Panc1 (cell line): Measurements from ENCODE around the gene SH3TC2. TPM values are rescaled to one million over a fixed set of nuclear protein-coding genes. Genes with fewer than 3 reads are reported as not detected.

Experiments used
- ATAC-seq: fragments of 200-7000 bp; cut with Tn5 transposase; 2 replicates; pipeline ENCODE4 v1.9.1; 2020; ENCODE audit warnings: mild to moderate bottlenecking, moderate library complexity
- BruUV-seq: library from RNA; stranded (reverse); fragments of 400-500 nt; replicated peaks from 2 replicates; lab custom pipeline; 2021; lab: Mats Ljungman, UMichigan
- CTCF ChIA-PET: fragments of 300-600 bp; sonication (Branson Sonifier 250); formaldehyde crosslinking; loops from one replicate; lab custom pipeline; 2022; ENCODE audit warnings: antibody characterized with exemption; lab: Charles Lee
- POLR2A ChIA-PET: fragments of 300-600 bp; sonication (Branson Sonifier 250); formaldehyde crosslinking; loops from one replicate; lab custom pipeline; 2022; ENCODE audit warnings: antibody characterized with exemption; lab: Charles Lee
- DNase-seq: peaks from one replicate; pipeline ENCODE4 v3.0.0-alpha.2; 2010; ENCODE audit warnings: low read depth, low spot score
- H3K27ac ChIP-seq: 2 replicates; pipeline ENCODE4 v1.5.1; 2011; ENCODE audit warnings: mild to moderate bottlenecking, low read length, inconsistent platforms
- H3K27me3 ChIP-seq: fragments of 200-500 bp; sonication (Bioruptor generic); 2 replicates; pipeline ENCODE4 v1.6.0; 2014; ENCODE audit warnings: low read length, inconsistent platforms; ENCODE audit not compliant: control insufficient read depth, insufficient read depth
- H3K36me3 ChIP-seq: fragments of 200-500 bp; sonication (Bioruptor generic); 2 replicates; pipeline ENCODE4 v1.5.1; 2014; ENCODE audit warnings: inconsistent platforms, mild to moderate bottlenecking, low read length, moderate library complexity; ENCODE audit not compliant: control insufficient read depth, insufficient read depth
- H3K4me1 ChIP-seq: 2 replicates; pipeline ENCODE4 v1.5.1; 2011; ENCODE audit warnings: inconsistent platforms, mild to moderate bottlenecking, low read length, moderate library complexity; ENCODE audit not compliant: control insufficient read depth, insufficient read depth
- H3K4me3 ChIP-seq, 2 experiments: 2 replicates each; pipeline ENCODE4 v1.5.1; 2011 to 2012; ENCODE audit warnings: low read depth in 2 of 2, low read length in 2 of 2, mild to moderate bottlenecking in 2 of 2, inconsistent platforms in 1 of 2, moderate library complexity in 1 of 2
- H3K9me3 ChIP-seq: fragments of 200-500 bp; sonication (Bioruptor generic); 2 replicates; pipeline ENCODE4 v1.5.1; 2014; ENCODE audit warnings: low read depth, mild to moderate bottlenecking, inconsistent platforms, low read length, moderate library complexity; ENCODE audit not compliant: control insufficient read depth, insufficient read depth
- POLR2AphosphoS5 ChIP-seq: IDR thresholded peaks from 2 replicates; pipeline ENCODE4 v1.6.1; 2012; ENCODE audit warnings: mild to moderate bottlenecking, low read depth, low read length, moderate library complexity
- REST ChIP-seq, 2 experiments: IDR thresholded peaks; 2 replicates each; pipeline ENCODE4 v1.6.1; 2011 to 2012; ENCODE audit warnings: low read depth in 2 of 2, control low read depth in 1 of 2, low read length in 1 of 2, mild to moderate bottlenecking in 1 of 2, moderate library complexity in 1 of 2; ENCODE audit not compliant: insufficient read depth in 1 of 2
- SIN3A ChIP-seq: IDR thresholded peaks from 2 replicates; pipeline ENCODE4 v1.6.1; 2012; ENCODE audit warnings: low read depth, mild to moderate bottlenecking, low read length, moderate library complexity, borderline replicate concordance; ENCODE audit not compliant: insufficient read depth
- TCF7L2 ChIP-seq: IDR thresholded peaks from 2 replicates; pipeline ENCODE4 v1.6.1; 2011; ENCODE audit warnings: mild to moderate bottlenecking, low read depth, low read length, inconsistent platforms
- in situ Hi-C: cut with HindIII; loops from 2 replicates; pipeline ENCODE4 v1.10.0; 2016; ENCODE audit warnings: low sequenced_read_pairs, low pct_unique_long_range_greater_than_20kb
- intact Hi-C: fragments of 100-400 bp; cut with micrococcal nuclease; formaldehyde crosslinking; loops from one replicate; pipeline ENCODE4 v1.10.0; 2022; ENCODE audit not compliant: unreplicated experiment
- total RNA-seq: library from RNA; stranded (reverse); gene quantifications from one replicate; pipeline ENCODE4 v1.2.1, GENCODE V29; 2021; ENCODE audit not compliant: unreplicated experiment
- TF ChIP-seq, protein P1 (sequence below): fragments of 450-650 bp; IDR thresholded peaks from 2 replicates; pipeline ENCODE4 v1.5.1; 2017; ENCODE audit warnings: mild to moderate bottlenecking

Gene SH3TC2
- total RNA-seq, 1 experiment from 2014 or later: 0.33 TPM

DNA sequence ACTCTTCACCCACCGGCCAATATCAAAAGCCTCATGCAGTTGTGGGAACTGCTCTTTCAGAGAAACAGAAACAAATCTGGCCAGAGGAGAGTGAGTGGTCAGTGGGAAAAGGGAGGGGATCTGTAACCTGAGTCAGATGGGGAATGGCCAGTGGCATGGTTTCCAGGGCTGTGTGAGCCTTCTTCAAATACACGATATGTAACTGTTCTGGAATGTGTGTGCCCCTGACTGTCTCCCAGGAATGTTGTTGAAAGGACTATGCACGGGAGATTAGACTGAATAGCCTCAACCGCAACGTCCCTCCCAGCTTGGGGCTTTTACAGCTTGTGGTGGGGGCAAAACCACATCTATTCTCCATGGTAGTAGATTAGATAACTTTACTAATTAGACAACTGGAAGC lies 60.8 kb downstream of the SH3TC2 start:
- Histone ChIP-seq H3K36me3 (no peaks in the 10 kb centered on the region), H3K27me3 (no peaks in the 10 kb centered on the region), H3K4me1 (no peaks in the 10 kb centered on the region), H3K4me3 (no peak overlapping the region), H3K27ac (no peak overlapping the region), H3K9me3 (no peaks in the 10 kb centered on the region)
- ChIA-PET CTCF (no interaction called here), POLR2A (no interaction called here)
- peak; percentile 93 for ATAC-seq
- intact Hi-C loops (no loop called here), in situ Hi-C loops (no loop called here)
- no TSS peak for BruUV-seq
- DNase-seq: peak; percentile 46
- TF ChIP-seq, protein P1, sequence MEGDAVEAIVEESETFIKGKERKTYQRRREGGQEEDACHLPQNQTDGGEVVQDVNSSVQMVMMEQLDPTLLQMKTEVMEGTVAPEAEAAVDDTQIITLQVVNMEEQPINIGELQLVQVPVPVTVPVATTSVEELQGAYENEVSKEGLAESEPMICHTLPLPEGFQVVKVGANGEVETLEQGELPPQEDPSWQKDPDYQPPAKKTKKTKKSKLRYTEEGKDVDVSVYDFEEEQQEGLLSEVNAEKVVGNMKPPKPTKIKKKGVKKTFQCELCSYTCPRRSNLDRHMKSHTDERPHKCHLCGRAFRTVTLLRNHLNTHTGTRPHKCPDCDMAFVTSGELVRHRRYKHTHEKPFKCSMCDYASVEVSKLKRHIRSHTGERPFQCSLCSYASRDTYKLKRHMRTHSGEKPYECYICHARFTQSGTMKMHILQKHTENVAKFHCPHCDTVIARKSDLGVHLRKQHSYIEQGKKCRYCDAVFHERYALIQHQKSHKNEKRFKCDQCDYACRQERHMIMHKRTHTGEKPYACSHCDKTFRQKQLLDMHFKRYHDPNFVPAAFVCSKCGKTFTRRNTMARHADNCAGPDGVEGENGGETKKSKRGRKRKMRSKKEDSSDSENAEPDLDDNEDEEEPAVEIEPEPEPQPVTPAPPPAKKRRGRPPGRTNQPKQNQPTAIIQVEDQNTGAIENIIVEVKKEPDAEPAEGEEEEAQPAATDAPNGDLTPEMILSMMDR: no peak
- TF ChIP-seq POLR2AphosphoS5: no peak
- no peak for TF ChIP-seq SIN3A
- TF ChIP-seq REST (IDR thresholded peaks at IDR 0.05; ENCODE audit: insufficient read depth in 1 of 2, low read depth in 2 of 2, low read length in 1 of 2): no peak
- no peak for TF ChIP-seq TCF7L2

DNA sequence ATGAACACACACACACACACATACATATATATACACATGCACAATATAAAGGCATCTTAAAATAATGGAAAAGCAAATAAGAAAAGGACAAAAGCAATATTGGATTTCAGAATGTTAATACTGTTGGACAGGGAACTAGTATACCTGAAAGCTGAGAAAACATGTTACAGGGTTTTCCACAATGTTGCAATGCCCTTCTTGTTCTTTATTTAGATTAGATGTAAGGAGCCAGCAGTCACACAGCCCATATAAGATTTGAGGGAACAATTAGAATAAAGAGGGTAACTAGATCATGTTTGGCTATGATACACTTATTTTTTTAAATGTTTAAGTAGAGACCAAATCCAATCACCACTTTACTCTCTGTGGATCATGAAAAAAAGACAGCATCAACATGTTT lies 61.7 kb downstream of the SH3TC2 start:
- Histone ChIP-seq H3K27me3 (no peaks in the 10 kb centered on the region), H3K27ac (no peak overlapping the region), H3K4me1 (no peaks in the 10 kb centered on the region), H3K36me3 (no peaks in the 10 kb centered on the region), H3K9me3 (no peaks in the 10 kb centered on the region), H3K4me3 (no peak overlapping the region)
- POLR2A ChIA-PET: no interaction called here
- no peak for DNase-seq
- TF ChIP-seq SIN3A (no peak), POLR2AphosphoS5 (no peak), REST (IDR thresholded peaks at IDR 0.05; ENCODE audit: insufficient read depth in 1 of 2, low read depth in 2 of 2, low read length in 1 of 2) (no peak), TCF7L2 (no peak)
- TF ChIP-seq, protein P1: no peak
- no peak for ATAC-seq
- in situ Hi-C loops: no loop called here
- CTCF ChIA-PET: no interaction called here
- no TSS peak for BruUV-seq
- intact Hi-C loops: no loop called here
